Suprapubic skin (tissue), 4 donors: ENCODE measurements around the gene FOXN3.

Source experiments
- CTCF ChIP-seq, 2 donors: fragments of 200-600 bp in 1 of 2; fragments of 450-650 bp in 1 of 2; sonication (generic) in 1 of 2; IDR thresholded peaks; one replicate each; pipeline ENCODE4 v1.5.1; 2016 to 2019; ENCODE audit warnings: antibody characterized with exemption in 2 of 2, mild to moderate bottlenecking in 1 of 2, moderate library complexity in 1 of 2
- EP300 ChIP-seq: sonication (generic); formaldehyde crosslinking; IDR thresholded peaks from one replicate; pipeline ENCODE4 v1.6.1; 2017; ENCODE audit warnings: antibody characterized with exemption
- POLR2A ChIP-seq, 2 donors: fragments of 450-650 bp; IDR thresholded peaks; one replicate each; pipeline ENCODE4 v1.6.1; 2017; ENCODE audit warnings: antibody characterized with exemption in 2 of 2, mild to moderate bottlenecking in 2 of 2, moderate library complexity in 2 of 2
- POLR2AphosphoS5 ChIP-seq, 3 donors: sonication (generic); formaldehyde crosslinking; IDR thresholded peaks; one replicate each; pipeline ENCODE4 v1.6.1; 2017; ENCODE audit warnings: antibody characterized with exemption in 3 of 3

GRCh38 chr14:89256951-89257350 lies 160.1 kb downstream of the FOXN3 start:
- TF ChIP-seq POLR2A (IDR thresholded peaks at IDR 0.05): no peak
- no peak for TF ChIP-seq CTCF (IDR thresholded peaks at IDR 0.05)
- TF ChIP-seq EP300: no peak
- TF ChIP-seq POLR2AphosphoS5 (IDR thresholded peaks at IDR 0.05): no peak
